GM18861 (cell line): ENCODE measurements around the gene KLC1.

Source experiments
- ATAC-seq: cut with Tn5 transposase; IDR thresholded peaks from one replicate; pipeline ENCODE4 v1.9.1; 2021; ENCODE audit not compliant: unreplicated experiment

The KLC1 gene

DNA sequence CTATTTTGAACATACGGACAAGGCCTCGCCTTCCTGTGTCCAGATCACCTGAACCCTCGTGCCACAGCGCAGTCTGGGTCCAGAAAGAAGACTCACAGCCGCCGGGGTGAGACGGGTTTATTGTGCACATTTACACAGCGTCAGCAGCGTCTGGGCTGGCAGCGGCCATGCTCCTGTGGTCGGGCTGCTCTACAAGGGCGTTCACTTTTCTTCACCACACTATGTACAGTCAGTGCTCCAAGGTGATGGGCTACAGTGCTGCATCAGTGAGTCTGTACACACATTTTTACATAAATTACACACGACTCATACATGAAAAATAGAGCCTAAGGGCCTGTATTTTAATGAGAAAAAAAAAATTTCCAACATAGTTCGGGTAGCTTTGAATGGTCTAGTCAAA is 104.6 kb downstream of the KLC1 start:
- ATAC-seq: no peak

DNA sequence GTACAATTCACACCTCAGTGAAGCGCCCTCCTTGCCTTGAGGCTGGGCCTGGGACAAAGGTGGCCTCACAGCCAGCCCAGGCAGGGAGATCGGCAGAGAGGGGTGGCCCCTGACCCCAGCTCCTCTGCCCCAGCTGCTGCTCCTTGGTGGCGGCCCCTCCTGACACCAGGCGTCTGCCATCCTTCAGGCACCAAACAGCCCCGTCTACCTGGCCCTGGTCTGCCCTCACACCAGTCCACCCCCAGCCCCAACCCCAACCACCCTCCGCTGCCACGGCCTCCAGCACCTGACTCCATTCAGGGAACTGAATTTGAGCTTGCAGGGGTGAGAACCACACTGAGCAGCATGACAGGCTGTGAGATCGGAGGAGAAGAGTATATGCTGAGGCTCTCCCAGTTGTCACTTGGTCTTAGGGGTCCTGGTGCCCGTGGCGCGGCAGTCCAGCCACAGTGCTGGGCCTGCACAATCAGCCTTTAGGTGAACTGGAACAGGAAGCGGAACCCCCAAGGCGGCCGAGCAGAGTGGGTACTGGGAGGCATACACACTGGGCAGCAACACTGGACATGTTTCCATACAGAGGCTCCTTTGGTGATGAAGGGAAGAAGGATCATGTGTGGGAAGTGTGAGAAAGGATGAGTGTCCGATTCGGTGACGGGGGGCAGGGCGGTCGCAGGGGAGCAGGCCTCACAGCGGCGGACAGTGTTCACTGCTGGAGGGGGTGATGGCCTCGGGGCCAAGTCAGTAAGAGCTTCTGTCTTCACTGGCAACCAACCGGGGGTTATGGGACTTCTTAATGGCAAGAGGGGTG is 105.3 kb downstream of the KLC1 start:
- no peak for ATAC-seq

DNA sequence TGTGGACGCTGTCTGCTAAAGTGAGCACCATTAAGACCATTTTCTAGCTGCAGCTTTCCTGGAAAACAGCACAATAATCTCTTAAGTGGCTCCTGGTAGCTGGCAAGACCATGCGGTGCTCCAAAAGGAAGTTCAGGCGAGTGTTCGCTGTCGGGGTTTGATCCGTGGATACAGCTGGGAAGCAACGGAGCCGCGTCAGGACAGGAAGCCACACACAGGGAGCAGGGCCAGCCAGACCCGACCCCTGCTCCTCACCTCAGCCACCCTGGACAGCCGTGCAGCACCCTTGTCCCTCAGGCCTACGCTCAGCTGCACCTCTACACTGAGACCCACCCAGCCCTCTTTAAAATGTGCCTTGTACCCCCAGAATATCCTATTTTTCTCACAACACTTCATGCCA is 106.0 kb downstream of the KLC1 start:
- ATAC-seq: no peak

DNA sequence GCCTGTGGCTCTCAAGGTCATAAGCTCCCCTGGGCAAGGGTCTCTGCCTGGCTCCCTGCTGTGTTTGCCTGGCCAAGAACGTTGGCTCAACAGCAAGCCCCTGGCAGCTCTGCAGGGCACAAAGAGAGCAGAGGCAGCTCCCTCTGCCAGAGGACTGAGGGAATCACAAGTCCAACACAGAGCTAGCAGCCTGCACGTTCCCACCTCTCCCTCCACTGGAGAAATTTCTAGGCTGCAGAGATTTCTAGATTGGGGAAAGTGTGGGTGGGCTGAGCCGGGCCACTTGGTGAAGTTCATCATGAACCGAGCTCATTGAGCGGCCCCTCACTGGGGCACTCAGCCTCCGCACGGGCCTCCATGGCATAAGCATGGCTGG is 106.4 kb downstream of the KLC1 start:
- no peak for ATAC-seq

DNA sequence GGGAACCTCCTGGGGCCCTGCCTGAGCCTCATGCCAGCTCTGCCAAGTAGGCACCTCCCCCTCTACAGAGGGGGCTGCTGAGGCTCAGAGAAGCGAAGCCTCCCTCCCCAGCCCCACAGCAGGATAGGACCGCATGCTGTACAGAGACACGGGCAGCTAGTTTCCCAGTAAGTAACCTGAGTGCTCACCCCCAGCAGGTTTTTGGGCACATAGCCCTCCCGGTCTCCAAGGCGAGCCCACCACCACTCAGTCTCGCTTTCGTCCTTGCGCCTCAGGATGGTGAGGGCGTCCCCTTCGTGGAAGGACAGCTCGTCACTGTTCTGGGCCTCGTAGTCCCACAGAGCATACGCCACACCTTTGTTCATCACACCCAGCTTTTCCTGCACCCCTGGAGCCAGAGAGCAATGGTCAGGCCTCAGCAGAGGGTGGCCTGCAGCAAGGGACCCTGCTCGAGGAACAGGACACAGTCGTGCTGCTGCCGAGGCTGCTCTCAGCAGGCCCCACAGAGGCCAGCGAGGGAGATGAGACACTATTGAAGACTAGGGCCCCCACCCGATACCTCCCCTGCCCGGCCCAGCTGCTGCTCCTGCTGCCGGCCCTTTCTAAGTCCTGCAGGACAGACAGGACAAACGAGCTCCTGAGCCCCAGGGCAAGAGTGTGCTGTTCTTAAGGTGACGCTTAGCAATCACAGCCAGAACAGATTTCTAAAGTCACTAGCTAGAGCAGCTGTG is 107.0 kb downstream of the KLC1 start:
- ATAC-seq: no peak

DNA sequence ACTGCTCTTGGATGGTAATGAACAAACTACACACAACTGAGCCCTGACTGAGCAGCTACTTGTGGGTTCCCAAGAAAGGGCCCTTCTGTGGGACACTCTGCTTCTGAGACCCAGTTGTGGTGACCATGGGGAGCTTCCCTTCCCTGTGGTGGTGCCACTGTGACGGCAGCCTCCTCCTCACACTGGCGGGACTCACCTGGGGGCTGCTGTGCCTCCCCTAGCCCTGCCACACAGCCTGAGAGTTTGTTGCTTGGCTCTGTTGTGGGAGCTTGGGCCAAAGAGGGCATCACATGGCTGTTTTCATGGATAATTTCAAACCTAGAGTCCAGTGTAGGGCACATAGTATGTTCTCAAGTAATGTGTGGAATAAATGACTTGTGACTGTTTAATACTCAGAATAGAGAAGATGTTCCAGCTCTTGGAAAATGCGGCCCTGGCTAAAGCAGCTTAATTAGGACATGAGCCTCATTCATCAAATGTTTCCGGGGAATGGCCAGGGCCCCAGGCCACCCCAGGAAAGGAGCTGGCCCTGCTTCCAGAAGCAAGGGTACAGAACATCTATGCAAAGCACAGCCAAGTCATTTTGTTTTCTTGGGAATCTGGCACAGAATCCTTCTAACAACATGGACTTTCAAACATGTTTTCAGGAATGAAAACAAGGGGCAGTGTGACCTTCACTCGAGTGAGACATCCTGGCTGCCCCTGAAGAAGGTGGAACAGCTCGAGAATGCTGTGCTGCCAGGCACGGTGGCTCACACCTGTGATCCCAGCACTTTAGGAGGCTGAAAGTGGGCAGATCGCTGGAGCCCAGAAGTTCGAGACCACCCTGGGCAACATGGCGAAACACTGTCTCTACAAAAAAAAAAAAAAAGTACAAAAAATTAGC is 107.8 kb downstream of the KLC1 start:
- ATAC-seq: no peak

DNA sequence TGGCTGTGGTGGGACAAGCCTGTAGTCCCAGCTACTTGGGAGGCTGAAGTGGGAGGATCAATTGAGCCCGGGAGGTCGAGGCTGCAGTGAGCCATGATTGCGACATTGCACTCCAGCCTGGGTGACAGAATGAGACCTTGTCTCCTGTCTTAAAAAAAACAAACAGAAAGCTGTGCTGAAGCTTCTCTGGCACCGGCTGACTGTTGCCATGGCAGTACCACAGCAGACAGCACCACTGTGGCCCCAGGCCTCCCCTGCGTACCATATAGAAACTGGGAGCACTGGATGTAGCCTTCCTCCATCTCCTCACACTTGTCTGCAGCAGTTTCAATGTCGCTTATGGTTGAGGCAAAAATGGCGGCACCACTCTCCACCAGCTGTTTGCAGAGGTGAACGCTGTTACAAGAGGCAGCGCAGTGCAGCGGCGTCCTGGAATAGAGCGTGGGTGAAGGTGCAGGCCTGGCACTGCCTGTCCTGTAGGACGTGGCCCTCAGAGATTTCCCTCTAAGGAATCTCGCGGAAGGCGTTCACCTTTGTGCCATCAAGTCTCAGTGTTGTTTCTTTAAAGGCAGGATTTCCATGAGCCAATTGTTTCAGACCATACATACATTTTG is 108.5 kb downstream of the KLC1 start:
- ATAC-seq: no peak

DNA sequence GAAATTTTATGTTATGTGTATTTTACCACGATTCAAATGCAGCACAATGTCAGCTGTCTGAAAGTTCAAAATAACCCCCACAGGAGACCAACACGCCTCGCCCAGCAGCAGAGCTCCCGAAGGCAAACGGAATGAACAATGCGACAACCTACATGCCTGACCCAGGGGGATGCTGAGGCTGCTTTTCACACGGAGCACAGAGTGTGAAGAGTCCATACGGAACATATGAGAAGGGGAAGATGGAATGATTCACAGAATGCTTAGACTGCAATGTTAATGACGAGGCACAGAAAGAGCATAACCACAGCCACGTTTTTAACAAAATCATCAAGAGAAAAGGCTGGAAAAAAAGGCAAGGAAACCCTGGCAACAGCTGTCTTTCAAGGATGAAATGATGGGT is 109.2 kb downstream of the KLC1 start:
- ATAC-seq: no peak

DNA sequence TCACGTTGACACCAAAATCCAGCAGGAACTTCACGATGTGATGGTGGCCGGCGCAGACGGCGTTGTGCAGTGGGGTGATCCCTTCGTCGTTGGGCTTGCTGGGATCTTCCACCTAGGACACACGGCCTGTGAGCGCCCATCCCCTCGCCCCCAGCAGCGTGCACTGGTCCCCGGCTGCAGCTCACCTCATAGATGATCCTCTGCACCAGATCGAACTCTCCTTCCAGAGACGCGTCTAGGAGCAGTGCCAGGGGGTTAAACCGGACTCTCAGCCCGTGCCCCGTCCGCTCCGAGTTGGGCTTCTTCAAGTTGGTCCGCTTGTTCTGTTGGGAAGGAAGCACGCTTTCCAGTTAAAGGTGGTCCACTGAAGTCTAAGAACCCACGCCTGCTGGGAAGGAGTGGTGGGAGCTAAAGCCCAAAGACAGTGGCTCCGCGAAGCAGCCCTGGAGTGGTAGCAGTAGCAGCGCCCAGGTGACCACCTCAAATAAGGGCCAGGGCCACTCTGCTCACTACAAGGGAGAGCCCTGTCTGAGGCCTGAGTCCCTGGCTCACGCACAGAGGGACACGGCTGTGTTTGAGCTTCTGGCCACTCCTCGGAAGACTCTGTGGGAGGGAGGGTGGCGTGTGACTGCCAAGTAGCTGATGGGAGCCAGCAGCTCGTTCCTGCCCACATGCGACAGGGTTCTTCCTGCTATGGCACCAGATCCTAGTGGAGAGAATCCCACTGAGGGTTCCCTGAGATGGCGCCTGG is 109.9 kb downstream of the KLC1 start:
- ATAC-seq: no peak

DNA sequence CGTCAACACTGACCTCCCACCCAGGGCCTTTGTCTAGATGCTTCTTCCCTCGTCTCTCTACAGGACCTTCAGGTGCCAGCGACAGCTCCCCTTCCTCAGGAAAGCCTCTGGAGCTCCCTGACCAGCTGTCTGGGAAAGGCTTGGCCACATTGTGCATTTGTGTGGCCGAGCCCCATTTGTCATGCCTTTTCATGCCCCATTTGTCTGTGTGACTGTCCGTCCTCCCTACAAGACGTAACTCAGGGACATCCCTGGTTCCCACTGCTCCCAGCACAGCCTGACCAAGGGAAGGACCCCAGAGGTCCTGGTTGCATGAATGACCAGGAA is 110.4 kb downstream of the KLC1 start:
- ATAC-seq: no peak

DNA sequence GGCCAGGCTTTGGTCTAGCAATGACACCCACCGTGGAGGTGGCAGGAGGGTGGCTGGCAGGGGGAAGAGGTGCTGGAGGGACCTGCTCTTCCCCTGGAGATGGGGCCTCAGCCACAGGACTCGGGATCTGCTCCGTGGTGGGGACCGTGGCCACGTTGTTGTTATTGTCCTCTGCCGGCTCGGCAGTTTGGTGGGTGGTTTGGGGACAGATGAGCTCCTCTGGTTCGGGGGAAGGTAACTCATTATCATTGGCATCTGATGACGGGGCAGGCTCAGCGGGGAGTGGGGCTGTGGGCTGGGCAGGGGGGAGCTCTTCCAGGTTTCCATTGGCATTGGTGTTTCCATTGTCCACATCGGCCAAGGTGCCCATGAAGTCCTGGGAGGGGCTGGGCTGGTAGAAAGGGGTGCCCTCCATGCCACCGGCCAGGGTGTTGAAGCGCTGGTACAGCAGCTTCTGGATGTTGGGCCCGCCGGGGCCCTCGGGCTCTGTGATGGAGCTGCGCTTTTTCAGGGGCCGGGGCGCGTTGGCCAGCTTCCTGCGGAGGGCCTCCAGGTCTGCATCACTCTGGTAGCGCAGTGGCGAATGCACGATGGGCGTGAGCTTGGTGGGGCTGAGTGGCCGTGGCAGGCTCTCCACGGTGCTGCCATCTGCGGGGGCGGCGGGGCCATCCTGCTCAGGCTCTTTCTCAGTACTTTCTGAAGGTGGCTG is 110.9 kb downstream of the KLC1 start:
- no peak for ATAC-seq

DNA sequence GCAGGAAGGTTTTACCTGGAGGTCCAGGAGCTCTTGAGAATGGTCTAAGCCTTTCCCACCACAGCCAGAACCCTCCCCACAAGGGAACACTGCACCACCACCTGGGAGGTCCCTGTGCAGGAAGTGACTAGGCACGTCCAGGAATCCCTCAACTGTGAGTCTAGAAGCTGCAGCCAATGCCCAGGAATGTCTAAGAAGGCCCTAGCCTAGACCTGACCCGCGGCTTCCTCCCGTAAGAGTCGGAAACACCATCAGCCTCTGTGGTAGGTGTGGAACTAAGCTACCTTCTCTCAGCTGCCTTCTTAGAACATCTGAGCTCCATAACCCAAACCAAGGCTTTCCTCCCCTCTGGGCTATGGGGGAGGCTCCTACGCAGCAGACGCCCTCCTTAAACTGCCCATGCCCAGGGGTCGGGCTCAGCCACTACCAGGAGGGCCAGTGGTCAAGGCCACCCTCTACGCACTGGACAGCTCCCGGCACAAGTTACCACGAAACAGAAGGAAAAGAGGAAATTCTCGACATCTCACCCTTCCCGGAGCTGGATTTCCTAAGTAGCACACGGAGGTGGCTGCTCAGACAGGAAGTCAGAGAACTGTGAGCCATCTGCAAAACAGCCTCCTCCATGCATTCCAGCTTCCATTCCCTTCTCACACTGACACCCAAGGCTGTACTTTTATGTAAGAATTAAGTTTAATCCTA is 112.1 kb downstream of the KLC1 start:
- ATAC-seq: no peak

DNA sequence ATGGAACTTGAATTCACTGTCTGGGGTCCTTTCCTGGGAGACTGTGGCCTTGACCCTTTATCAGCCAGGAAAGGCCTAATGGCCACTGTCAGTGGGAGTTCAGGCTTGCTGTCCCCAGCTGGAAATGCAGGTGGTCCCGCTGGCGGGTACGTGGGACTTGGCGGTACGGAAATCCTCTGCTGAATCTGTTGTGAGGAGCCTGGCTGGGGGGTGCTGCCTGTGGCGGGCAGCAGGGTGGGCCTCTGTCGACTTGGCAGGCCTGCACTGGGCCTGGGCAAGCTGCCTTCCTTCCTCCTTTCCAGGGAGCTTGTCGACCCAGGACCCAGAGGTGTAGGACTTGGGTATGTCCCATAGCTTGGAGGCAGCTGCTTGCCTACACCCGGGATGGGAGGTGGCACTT is 112.9 kb downstream of the KLC1 start:
- ATAC-seq: no peak

DNA sequence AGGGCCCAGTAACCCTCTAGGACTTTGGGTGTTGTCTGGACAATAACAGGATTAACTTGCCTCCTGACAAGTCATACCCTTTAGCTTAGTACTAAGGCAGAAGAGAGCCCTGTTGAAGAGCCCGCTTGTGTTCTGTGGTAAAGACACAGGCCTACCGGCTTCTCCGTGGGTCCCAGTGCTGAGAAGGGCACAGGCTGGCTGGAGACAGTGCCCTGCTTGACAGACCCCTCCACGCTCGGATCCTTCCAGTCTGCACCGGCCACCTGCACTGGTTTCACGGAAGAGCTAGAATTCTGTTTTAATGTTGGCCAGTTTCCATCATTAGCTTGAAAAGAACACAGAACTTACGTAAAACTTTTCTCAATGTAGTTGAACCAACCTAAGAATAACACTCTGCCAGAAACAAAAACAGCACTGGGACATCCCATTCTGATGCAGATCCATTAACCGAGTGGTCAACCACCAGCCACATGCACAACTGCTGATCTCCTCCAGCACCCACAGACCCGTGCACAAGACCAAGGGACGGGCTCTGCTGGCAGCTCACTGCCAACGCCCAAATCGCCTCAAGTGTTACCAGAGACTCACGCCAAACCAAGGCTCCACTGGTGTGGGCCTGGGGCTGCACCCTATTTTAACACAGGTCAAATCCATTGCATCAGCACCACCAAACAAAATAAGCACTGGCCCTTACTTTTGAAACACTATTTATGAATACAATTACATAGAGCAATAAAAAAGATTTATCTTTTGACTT is 113.7 kb downstream of the KLC1 start:
- ATAC-seq: no peak

DNA sequence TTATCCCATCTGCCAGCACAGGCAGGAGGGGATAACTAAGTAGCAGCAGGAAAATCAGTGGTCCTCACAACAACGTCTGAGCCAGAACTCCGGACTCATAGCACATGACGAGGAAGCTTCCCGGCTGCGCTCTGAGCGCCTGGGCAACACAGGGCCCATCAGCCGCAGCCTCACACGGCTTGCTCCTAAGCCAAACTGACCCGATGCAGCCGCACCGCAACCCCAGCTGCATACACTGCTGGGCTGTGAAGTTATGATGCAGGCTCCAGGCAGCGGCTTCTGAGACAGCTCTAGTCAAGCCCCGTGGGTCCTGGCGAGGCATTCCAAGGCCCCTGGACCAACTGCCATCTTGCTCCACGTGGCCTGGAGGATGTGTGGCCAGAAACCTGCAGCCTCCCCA is 114.7 kb downstream of the KLC1 start:
- no peak for ATAC-seq

DNA sequence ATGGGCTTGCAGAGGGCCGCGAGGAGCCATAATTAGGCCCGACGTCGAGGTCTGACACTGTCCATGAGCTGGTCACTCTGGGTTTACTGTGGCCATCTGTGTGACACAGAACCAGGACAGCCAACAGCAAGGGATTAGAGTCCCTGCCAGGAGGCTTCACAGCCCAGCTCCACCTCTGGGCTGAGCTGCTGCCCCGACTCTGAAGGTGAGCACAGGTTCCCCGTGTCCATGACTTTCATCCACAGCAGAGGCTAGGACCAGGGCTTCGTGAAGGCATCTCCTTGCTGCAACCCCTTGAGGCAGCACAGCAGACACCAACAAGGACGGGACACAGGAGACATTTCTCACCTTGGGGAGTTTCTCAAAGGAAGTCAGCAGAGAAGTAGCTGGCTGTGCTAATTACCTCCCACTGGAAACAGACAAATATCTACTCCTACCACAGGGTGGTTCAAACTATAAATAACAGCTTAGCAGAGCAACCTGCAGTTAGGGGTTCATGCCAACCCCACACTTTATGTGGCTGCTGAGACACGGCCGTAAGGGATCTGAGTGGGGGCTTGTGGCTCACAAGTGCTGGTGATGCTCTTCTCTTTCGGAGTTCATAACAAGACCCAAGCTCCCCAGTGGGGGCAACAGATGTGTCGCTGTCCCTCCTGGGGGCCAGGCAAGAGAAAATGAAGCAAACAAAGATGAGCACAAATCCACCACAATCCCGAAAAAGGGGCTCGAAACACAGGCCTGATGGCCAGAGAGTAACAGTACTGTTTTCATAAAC is 115.8 kb downstream of the KLC1 start:
- no peak for ATAC-seq

DNA sequence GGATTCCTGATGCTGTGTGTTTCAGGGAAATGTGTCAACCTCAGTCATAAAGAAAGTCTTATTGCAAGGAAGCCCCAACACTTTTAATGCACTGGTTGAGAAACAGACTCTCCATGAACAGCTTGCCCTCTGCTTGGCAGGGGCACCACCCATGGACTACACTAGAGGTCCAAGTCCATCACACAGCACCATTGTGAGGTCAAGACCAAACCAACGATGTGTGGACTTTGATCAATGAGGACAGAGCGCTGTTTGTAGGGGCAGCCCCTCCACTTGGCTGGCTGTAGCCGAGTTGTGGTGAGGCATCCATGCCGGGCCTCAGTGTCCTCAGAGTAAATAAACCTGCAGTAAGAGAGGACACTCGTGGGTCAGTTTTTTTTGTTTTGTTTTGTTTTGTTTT is 116.4 kb downstream of the KLC1 start:
- ATAC-seq: no peak

DNA sequence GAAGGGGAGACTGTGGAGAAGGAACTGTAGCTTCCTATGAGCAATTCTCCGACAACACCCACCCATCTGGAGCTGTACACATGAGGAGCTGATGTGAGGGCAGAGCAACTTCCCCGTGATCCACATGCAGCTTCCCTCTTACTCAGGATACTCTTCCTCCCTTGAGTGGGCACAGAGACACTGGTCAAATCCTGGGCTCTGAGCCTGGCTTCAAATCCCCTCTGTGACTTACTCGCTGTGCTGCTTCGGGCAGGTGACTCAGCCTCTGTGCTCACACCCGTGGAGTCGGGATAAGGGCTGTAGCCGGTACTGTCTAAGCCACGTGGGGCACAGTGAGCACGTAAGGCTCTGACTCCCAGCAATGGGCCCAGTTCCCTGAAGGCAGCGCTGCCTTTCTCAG is 117.7 kb downstream of the KLC1 start:
- no peak for ATAC-seq
